ENCODE measurements around the gene NRGN.

DNA sequence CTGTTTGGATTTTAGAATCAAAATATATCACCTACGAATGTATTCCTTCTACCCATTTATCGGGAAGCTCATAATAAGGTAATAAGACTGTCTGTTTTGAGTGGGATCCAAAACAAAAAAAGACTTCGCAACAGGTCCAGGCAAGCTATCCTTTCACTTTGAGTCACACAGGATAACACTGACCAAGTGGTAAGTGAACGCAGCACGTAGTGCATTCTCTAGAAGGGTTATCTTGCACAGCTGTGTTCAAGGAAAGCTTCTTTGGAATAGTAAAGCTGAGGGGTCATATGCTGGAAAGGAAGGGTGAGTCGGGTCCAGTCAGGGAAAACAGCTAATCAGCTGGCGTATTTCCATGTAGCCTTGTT, 22.3 kb upstream of the NRGN start:
- TF ChIP-seq, protein P1, sequence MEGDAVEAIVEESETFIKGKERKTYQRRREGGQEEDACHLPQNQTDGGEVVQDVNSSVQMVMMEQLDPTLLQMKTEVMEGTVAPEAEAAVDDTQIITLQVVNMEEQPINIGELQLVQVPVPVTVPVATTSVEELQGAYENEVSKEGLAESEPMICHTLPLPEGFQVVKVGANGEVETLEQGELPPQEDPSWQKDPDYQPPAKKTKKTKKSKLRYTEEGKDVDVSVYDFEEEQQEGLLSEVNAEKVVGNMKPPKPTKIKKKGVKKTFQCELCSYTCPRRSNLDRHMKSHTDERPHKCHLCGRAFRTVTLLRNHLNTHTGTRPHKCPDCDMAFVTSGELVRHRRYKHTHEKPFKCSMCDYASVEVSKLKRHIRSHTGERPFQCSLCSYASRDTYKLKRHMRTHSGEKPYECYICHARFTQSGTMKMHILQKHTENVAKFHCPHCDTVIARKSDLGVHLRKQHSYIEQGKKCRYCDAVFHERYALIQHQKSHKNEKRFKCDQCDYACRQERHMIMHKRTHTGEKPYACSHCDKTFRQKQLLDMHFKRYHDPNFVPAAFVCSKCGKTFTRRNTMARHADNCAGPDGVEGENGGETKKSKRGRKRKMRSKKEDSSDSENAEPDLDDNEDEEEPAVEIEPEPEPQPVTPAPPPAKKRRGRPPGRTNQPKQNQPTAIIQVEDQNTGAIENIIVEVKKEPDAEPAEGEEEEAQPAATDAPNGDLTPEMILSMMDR (IDR thresholded peaks at IDR 0.05) = no peak
- TF ChIP-seq POLR2A (IDR thresholded peaks at IDR 0.05) (no peak), POLR2AphosphoS5 (IDR thresholded peaks at IDR 0.05) (no peak)
